SU-DHL-6 (cell line): Measurements from ENCODE around the gene SLC22A15.

Experiments used
- H2AFZ ChIP-seq: fragments of 200-600 bp; sonication (generic); 2 replicates; pipeline ENCODE4 v1.6.1; 2014; ENCODE audit warnings: low read depth, mild to moderate bottlenecking, moderate library complexity, mixed read lengths, antibody characterized with exemption, low read length; ENCODE audit not compliant: severe bottlenecking
- H3F3A ChIP-seq: fragments of 200-600 bp; shearing (Covaris generic); 2 replicates; pipeline ENCODE4 v1.6.0; 2016; ENCODE audit warnings: antibody characterized with exemption, mild to moderate bottlenecking; ENCODE audit not compliant: insufficient read depth
- H3K27ac ChIP-seq: fragments of 200-600 bp; sonication (generic); 2 replicates; pipeline ENCODE4 v1.5.1; 2016; ENCODE audit warnings: low read depth, mild to moderate bottlenecking, low read length, moderate library complexity, mixed read lengths
- H3K27me3 ChIP-seq: fragments of 200-600 bp; sonication (generic), shearing (Covaris generic); 2 replicates; pipeline ENCODE4 v1.6.0; 2014; ENCODE audit warnings: mild to moderate bottlenecking, low read length
- H3K36me3 ChIP-seq: fragments of 200-600 bp; sonication (generic); 2 replicates; pipeline ENCODE4 v1.6.1; 2014; ENCODE audit warnings: mild to moderate bottlenecking, low read length, mixed read lengths
- H3K4me2 ChIP-seq: fragments of 300-600, 200-600 bp; shearing (Covaris generic), sonication (generic); 2 replicates; pipeline ENCODE4 v1.6.0; 2014; ENCODE audit warnings: low read length, low read depth, mild to moderate bottlenecking; ENCODE audit not compliant: poor library complexity, severe bottlenecking
- H3K4me3 ChIP-seq: fragments of 200-600 bp; sonication (generic); 2 replicates; pipeline ENCODE4 v1.5.1; 2014; ENCODE audit warnings: antibody characterized with exemption, low read length, mild to moderate bottlenecking, mixed read lengths; ENCODE audit not compliant: insufficient read depth, poor library complexity, severe bottlenecking
- H3K79me2 ChIP-seq: fragments of 200-600 bp; sonication (generic); 2 replicates; pipeline ENCODE4 v1.6.1; 2014; ENCODE audit warnings: mild to moderate bottlenecking, low read length, moderate library complexity; ENCODE audit not compliant: insufficient read depth
- H3K9ac ChIP-seq: fragments of 200-600 bp; sonication (generic); 2 replicates; pipeline ENCODE4 v1.7.0; 2014; ENCODE audit warnings: mild to moderate bottlenecking, low read length
- H3K9me2 ChIP-seq: fragments of 200-600 bp; sonication (generic); replicated peaks from 2 replicates; pipeline ENCODE4 v1.6.1; 2014; ENCODE audit warnings: low read length; ENCODE audit not compliant: insufficient read depth
- H3K9me3 ChIP-seq: fragments of 200-600 bp; sonication (generic); 2 replicates; pipeline ENCODE4 v1.6.1; 2014; ENCODE audit warnings: low read length, mixed read lengths; ENCODE audit not compliant: insufficient read depth
- H4K20me1 ChIP-seq: fragments of 200-600 bp; sonication (generic); 2 replicates; pipeline ENCODE4 v1.6.1; 2014; ENCODE audit warnings: low read depth, mild to moderate bottlenecking, antibody characterized with exemption, low read length, moderate library complexity, mixed read lengths
- EZH2phosphoT487 ChIP-seq: fragments of 200-600 bp; sonication (generic), shearing (Covaris generic); conservative IDR thresholded peaks from 2 replicates; pipeline ENCODE4 v1.6.1; 2018; ENCODE audit warnings: mild to moderate bottlenecking, antibody characterized with exemption, low read length, moderate library complexity, mixed read lengths
- TF ChIP-seq, protein P1 (sequence below): fragments of 200-600 bp; sonication (generic); IDR thresholded peaks from one replicate; pipeline ENCODE4 v1.5.1; 2017; ENCODE audit warnings: antibody characterized with exemption, mild to moderate bottlenecking, low read length, moderate library complexity; ENCODE audit not compliant: insufficient read depth, poor library complexity, severe bottlenecking

Gene SLC22A15

DNA sequence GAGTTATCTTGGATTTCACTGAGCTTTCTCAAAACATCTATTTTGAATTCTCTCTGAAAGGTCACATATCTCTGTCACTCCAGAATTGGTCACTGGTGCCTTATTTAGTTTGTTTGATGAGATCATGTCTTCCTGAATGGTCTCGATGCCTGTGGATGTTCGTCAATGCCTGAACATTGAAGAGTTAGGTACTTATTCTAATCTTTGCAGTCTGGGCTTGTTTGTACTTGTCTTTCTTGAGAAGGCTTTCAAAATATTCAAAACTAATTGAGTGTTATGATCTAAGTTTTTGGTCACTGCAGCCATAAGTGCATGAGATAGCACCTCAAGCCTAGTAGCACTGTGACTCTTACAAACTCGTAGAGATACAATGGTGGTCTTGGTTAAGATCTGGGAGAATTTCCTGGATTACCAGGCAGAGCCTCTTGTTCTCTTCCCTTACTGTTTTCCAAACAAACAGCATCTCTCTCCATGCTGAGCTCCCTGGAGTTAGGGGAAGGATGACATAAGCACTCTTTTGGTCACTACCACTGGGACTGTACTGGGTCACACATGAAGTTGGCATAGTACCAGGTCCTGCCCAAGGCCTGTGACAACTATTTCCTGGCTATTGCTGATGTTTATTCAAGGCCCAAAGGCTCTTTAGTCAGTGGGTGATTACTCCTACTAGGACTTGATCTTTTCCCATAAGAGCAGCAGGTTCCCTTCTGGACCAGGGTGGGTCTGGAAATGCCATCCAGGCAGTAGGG, 25.6 kb downstream of the SLC22A15 start:
- H3K9me2 ChIP-seq: no peaks in the 10 kb centered on the region
- H3K9me3 ChIP-seq: no peaks in the 10 kb centered on the region
- H3K27ac ChIP-seq: no peak overlapping the region
- H3K9ac ChIP-seq: no peak overlapping the region
- H2AFZ ChIP-seq: no peak overlapping the region
- no peaks in the 10 kb centered on the region for H3K36me3 ChIP-seq
- TF ChIP-seq, protein P1, sequence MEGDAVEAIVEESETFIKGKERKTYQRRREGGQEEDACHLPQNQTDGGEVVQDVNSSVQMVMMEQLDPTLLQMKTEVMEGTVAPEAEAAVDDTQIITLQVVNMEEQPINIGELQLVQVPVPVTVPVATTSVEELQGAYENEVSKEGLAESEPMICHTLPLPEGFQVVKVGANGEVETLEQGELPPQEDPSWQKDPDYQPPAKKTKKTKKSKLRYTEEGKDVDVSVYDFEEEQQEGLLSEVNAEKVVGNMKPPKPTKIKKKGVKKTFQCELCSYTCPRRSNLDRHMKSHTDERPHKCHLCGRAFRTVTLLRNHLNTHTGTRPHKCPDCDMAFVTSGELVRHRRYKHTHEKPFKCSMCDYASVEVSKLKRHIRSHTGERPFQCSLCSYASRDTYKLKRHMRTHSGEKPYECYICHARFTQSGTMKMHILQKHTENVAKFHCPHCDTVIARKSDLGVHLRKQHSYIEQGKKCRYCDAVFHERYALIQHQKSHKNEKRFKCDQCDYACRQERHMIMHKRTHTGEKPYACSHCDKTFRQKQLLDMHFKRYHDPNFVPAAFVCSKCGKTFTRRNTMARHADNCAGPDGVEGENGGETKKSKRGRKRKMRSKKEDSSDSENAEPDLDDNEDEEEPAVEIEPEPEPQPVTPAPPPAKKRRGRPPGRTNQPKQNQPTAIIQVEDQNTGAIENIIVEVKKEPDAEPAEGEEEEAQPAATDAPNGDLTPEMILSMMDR: no peak
- no peak for TF ChIP-seq EZH2phosphoT487
- H3K79me2 ChIP-seq: no peaks in the 10 kb centered on the region
- no peak overlapping the region for H3K4me3 ChIP-seq
- H4K20me1 ChIP-seq: no peaks in the 10 kb centered on the region
- no peaks in the 10 kb centered on the region for H3K27me3 ChIP-seq
- no peak overlapping the region for H3K4me2 ChIP-seq
- H3F3A ChIP-seq: no peaks in the 10 kb centered on the region

- Histone ChIP-seq H4K20me1 (no peaks in the 10 kb centered on the region), H3K27me3 (no peaks in the 10 kb centered on the region), H3K79me2 (no peaks in the 10 kb centered on the region), H3K36me3 (no peaks in the 10 kb centered on the region), H3F3A (no peaks in the 10 kb centered on the region), H3K9me3 (no peaks in the 10 kb centered on the region), H2AFZ (no peak overlapping the region), H3K9me2 (no peaks in the 10 kb centered on the region), H3K27ac (no peak overlapping the region), H3K4me2 (no peak overlapping the region), H3K4me3 (no peak overlapping the region), H3K9ac (no peak overlapping the region)
- TF ChIP-seq, protein P1: no peak
- no peak for TF ChIP-seq EZH2phosphoT487
Observed at GRCh38 chr1:116002781-116003420, 26.6 kb downstream of the SLC22A15 start.

DNA sequence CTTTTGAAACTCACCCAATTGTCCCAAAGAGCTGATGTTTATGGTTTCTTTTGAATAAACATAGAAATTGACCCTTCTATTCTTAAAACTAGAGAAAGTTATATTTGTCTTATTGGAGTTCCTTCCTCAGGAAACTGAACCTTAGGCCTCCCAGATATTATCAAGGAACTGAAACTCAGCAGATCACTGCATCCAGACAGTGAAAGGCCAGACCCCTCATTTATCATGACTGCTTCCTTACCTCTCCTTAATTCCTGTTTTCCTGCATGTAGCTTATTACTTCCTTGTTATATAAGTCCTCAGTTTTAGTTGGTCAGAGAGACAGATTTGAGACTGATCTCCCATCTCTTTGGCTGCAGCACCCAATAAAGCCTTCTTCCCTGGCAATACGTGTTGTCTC, 27.5 kb downstream of the SLC22A15 start:
- TF ChIP-seq, protein P1: no peak
- Histone ChIP-seq H3K79me2 (no peaks in the 10 kb centered on the region), H3F3A (no peaks in the 10 kb centered on the region), H3K27me3 (no peaks in the 10 kb centered on the region), H2AFZ (no peak overlapping the region), H3K9ac (no peak overlapping the region), H3K27ac (no peak overlapping the region), H3K9me2 (no peaks in the 10 kb centered on the region), H3K9me3 (no peaks in the 10 kb centered on the region), H3K4me3 (no peak overlapping the region), H4K20me1 (no peaks in the 10 kb centered on the region), H3K36me3 (no peaks in the 10 kb centered on the region), H3K4me2 (no peak overlapping the region)
